GM21526 (cell line): ENCODE measurements around the gene TBCK.

Experiments used
- ATAC-seq: cut with Tn5 transposase; IDR thresholded peaks from one replicate; pipeline ENCODE4 v1.9.1; 2021; ENCODE audit warnings: moderate library complexity; ENCODE audit not compliant: unreplicated experiment, low FRiP score

The TBCK gene

GRCh38 chr4:106291678-106292077 lies 24.3 kb downstream of the TBCK start:
- no peak for ATAC-seq

- no peak for ATAC-seq
These were observed 26.3 kb downstream of the TBCK start for GRCh38 chr4:106289737-106290136.

- no peak for ATAC-seq
These were observed 28.5 kb downstream of the TBCK start for GRCh38 chr4:106287353-106287969.

- no peak for ATAC-seq
These were observed 29.4 kb downstream of the TBCK start for GRCh38 chr4:106286611-106287010.

- ATAC-seq = no peak
These were observed 31.8 kb downstream of the TBCK start for GRCh38 chr4:106284227-106284626.

- ATAC-seq = no peak
These were observed 38.8 kb downstream of the TBCK start for GRCh38 chr4:106277140-106277675.

GRCh38 chr4:106273831-106274230 lies 42.2 kb downstream of the TBCK start:
- no peak for ATAC-seq

- no peak for ATAC-seq
These were observed 45.3 kb downstream of the TBCK start for GRCh38 chr4:106270736-106271135.

- ATAC-seq = no peak
These were observed 46.3 kb downstream of the TBCK start for GRCh38 chr4:106269711-106270110.

- ATAC-seq = no peak
These were observed 47.2 kb downstream of the TBCK start for GRCh38 chr4:106268786-106269185.

- ATAC-seq = peak; percentile 81
These were observed 49.8 kb downstream of the TBCK start for GRCh38 chr4:106266201-106266600.

GRCh38 chr4:106264331-106264728 lies 51.7 kb downstream of the TBCK start:
- no peak for ATAC-seq

GRCh38 chr4:106263594-106264330 lies 52.2 kb downstream of the TBCK start:
- no peak for ATAC-seq

GRCh38 chr4:106261980-106262379 lies 54.0 kb downstream of the TBCK start:
- no peak for ATAC-seq

GRCh38 chr4:106258145-106259045 lies 57.6 kb downstream of the TBCK start:
- ATAC-seq = no peak

- no peak for ATAC-seq
These were observed 59.8 kb downstream of the TBCK start for GRCh38 chr4:106256190-106256589.

GRCh38 chr4:106255195-106255594 lies 60.8 kb downstream of the TBCK start:
- no peak for ATAC-seq

- ATAC-seq = no peak
These were observed 62.5 kb downstream of the TBCK start for GRCh38 chr4:106253364-106254129.

GRCh38 chr4:106247600-106247999 lies 68.4 kb downstream of the TBCK start:
- ATAC-seq = no peak

- ATAC-seq = no peak
These were observed 69.6 kb downstream of the TBCK start for GRCh38 chr4:106246441-106246840.
